Glomerular endothelial cell (primary cell): ENCODE data around the gene SHPK. TPM values are rescaled to one million over a fixed set of nuclear protein-coding genes. Genes with fewer than 3 reads are reported as not detected.

Experiments
- DNase-seq: peaks from one replicate; pipeline ENCODE4 v3.0.0-alpha.2; 2011; ENCODE audit warnings: low read depth, low spot score; ENCODE audit errors: extremely low read depth
- total RNA-seq: library from RNA; depleted of rRNA; stranded (reverse); fragments of >200 nt; gene quantifications from 2 replicates; pipeline ENCODE4 v1.2.3, GENCODE V29; 2015

SHPK gene, protein sequence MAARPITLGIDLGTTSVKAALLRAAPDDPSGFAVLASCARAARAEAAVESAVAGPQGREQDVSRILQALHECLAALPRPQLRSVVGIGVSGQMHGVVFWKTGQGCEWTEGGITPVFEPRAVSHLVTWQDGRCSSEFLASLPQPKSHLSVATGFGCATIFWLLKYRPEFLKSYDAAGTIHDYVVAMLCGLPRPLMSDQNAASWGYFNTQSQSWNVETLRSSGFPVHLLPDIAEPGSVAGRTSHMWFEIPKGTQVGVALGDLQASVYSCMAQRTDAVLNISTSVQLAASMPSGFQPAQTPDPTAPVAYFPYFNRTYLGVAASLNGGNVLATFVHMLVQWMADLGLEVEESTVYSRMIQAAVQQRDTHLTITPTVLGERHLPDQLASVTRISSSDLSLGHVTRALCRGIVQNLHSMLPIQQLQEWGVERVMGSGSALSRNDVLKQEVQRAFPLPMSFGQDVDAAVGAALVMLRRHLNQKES
- total RNA-seq = 14.5 and 15.0 TPM in 2 replicates

DNA sequence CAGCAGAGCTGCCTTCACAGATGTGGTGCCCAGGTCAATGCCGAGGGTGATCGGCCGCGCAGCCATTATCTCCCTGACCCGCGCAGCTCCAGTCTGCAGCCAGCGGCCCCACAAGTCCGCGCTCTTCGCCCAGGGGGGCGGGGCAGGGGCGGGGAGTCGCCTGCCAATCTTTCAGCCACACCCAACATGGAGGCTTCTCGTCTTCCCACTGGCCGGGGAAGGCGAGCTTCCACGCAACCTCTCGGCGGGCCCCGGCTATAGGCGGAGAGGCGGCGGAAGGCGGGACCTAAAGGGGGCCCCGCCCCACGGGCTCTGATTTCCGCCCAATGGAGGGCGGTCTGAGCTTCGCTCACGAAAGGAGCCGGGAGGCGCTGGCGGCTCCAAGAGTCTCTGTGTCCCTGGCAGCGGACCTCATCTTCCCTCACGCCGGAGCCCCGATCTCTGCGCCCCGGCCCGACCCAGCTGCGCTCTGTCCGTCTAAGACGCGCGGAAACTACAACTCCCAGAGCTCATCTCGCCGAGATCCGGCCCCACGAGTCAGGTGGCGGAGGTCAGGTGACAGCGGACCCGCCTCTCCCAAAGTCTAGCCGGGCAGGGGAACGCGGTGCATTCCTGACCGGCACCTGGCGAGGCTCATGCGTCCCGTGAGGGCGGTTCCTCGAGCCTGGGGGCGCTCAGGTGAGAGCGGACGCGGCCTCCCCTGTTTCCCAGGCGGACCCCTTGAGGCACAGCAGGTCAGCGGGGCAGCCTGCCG lies at the start of gene SHPK, which contains the start of gene CTNS:
SHPK (minus strand) TSS at position 97 of the 754 bp plus-strand sequence; CDS start at position 66, 31 bp downstream.
CTNS (plus strand) TSS at position 607 of the 754 bp plus-strand sequence. CDS start 3,447 bp downstream, outside the sequence.
- peak; percentile 52 for DNase-seq

- DNase-seq = no peak
These were observed 49.1 kb upstream of the SHPK start for GRCh38 chr17:3685174-3685573.

DNA sequence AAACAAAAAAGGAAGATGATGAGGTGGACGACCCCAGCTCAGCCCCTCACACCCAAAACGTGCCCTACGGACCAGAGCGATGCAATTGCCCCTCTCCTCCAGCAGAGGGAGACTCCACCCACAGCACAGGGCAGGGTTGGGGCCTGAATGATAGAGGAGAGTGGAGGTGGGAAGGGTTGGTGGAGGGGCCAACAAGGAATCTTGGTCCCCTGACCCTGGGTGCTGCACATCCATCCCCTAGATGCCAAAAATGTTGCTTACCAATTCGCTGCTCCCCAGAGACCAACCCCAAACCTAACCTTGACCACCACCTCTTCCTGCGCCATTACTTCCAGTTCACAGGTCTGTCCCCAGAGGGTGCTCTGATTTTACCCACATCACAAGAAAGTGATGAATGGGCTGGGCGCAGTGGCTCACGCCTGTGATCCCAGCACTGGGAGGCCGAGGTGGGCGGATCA lies 47.0 kb upstream of the SHPK start:
- DNase-seq = no peak

DNA sequence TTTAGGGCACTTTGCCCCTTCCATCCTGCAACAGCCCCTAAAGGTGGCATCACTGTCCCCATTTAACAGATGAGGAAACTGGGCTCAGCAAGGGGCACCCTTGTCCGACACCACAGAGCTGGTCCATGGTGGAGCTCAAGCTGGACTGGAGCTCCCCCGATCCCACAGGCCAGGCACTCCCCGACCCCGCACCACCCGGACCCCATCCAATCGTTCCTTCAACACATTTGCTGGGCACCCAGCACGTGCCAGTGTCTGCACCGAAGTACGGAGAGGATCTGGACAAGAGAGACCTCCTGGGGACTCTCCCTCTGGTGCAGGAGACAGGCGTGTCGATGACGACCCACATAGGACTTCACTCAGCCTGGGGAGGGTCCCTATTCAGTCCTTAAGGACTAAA lies 46.0 kb upstream of the SHPK start:
- DNase-seq = no peak

DNA sequence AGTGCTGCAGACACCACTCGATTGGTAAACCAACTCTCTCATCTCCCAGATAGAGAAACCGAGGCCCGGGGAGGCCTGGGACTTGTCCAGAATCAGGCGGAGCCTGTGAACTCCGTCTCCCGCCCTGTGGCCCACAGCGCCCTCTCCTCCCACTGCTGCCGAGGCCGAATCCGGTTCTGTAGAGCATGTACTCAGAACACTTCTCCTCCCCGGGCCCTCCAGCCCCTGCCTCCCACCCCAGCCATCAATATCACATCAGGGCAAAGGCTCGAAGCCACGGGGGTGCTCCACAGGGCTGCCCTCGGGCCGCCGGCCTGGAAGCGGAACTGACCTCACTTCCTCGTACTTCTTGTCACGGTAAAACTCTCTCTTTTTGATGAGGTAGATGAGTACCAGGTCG lies 45.5 kb upstream of the SHPK start:
- no peak for DNase-seq

- DNase-seq = no peak
These were observed 45.0 kb upstream of the SHPK start for GRCh38 chr17:3681057-3681456.

- no peak for DNase-seq
These were observed 43.6 kb upstream of the SHPK start for GRCh38 chr17:3679531-3680126.

DNA sequence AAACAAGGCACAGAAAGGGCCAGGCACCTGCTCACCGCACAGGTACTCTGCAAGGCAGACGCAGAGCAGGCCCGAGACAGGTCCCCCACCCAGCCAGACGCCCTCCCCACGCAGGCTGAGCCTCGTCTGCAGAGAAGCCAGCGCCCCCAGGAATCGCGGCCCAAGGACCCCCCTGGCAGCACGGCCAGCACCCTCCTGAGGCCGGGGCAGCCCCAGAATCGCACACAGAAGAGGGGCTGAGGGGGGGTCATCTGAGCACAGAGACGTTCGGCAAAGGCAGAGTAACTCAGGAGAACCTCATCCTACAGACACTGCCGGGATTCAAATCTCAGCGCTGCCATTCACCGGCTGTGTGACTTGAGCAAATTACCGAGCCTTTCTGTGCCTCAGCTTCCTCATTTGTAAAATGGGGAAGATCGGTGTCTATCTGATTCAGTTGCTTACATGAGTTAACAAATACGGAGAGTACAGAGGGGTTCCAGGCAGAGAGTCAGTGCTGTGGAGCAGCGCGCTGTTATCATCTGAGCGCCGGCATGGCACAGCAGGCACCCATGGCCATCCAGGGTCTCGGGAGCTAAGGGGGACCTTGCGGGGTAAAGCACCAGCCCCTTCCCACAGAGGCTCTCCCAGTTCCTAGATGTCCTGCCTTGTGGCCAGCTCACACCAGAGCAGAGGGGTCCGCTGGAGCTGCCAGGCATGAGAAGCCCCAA lies 42.9 kb upstream of the SHPK start:
- no peak for DNase-seq

GRCh38 chr17:3678095-3678820 lies 42.2 kb upstream of the SHPK start:
- no peak for DNase-seq

GRCh38 chr17:3675886-3676285 lies 39.8 kb upstream of the SHPK start:
- no peak for DNase-seq

GRCh38 chr17:3672571-3672970 lies 36.5 kb upstream of the SHPK start:
- no peak for DNase-seq

- no peak for DNase-seq
These were observed 33.5 kb upstream of the SHPK start for GRCh38 chr17:3669548-3669947.

GRCh38 chr17:3669085-3669347 lies 33.0 kb upstream of the SHPK start:
- no peak for DNase-seq

- peak; percentile 76 for DNase-seq
These were observed 32.4 kb upstream of the SHPK start, which contains the start of the genes EMC6 and TAX1BP3 for GRCh38 chr17:3668279-3669084. TSS of gene EMC6 (plus strand) at chr17:3668812. CDS start at chr17:3669147, 335 bp downstream. TSS of gene TAX1BP3 (minus strand) at chr17:3668578. CDS start at chr17:3668526, 52 bp downstream.

GRCh38 chr17:3667366-3668278 lies 31.6 kb upstream of the SHPK start:
- DNase-seq = no peak

DNA sequence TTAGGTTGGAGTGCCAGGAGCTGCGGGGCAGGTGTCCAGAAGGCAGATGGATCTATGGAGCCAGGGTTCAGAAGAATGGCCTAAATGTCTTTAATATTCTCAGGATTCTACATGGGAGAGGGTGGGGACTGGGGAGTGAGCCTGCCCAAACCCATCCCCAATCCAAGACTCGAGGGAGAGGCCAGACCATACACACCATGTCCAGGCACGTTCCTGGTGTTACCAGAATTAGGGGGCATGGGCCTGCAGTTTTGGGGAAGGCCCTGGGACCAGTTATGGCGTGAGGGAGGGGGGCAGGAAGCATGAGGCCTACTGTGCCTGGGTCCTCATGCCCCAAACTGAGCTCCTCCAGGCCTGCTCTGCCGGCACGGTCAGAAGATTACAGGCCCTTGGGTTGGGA lies 30.5 kb upstream of the SHPK start:
- no peak for DNase-seq

DNA sequence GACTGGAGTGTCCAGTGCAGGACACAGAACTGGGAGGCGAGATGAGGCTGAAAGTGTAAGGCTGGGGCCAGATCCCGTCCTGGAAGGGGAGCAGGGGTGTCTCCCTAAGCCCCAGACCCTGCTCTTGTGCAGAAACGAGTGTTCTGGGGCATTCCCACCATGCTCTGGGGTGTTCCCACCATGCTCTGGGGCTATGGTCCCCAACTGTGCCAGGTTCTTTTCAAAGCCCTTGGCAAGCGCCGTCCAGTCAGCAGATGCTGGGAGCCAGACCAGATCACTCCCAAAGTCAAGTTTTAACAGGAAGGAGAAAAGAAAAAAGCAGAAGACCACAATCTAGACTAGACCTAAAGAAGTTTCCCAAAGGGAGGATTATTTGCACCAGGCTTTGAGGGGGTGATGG lies 29.8 kb upstream of the SHPK start:
- DNase-seq = no peak
